GM19397 (cell line): Measurements from ENCODE around the gene SSRP1.
A peak's percentile ranks its signal among the peaks of the same experiment; 100 is the strongest.
"Not testable (repeated sequence)": the region's sequence is repeated elsewhere in the genome, so short reads cannot be mapped to it uniquely, and the experiment has no call there.

Source experiments
- ATAC-seq: cut with Tn5 transposase; IDR thresholded peaks from one replicate; pipeline ENCODE4 v1.9.1; 2021; ENCODE audit warnings: mild to moderate bottlenecking, moderate library complexity; ENCODE audit not compliant: unreplicated experiment

Gene SSRP1

DNA sequence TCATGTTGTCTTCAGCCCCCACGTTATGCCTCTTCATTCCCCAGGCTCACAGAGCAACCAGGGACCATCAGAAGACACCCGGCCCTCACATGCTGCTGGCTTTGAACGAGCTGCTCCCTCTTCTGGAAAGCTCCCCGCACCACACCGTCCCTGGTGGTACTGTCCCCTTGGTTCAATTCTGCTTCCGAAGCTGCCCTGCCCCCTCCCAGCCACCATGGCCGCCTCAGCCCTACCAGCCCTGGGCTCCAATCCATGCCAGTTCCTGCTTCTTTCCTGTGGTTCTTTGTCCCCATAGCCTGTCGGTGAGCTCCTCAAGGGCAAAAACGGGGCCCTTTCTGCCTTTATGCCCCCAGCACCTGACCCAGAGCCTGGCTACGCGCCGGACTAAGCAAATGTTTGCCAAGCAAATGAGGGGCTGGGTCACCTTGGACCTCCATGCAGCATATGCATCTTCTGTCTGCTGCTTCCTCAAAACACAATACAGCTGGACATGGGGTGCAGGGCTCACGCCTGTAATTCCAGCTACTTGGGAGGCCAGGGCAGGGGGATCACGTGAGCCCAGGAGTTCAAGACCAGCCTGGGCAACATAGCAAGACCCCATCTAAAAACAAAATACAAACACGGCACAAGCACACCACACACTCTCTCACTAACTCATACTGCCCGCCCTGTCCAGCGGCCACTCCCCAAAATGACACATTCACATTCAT lies 32.3 kb downstream of the SSRP1 start:
- ATAC-seq: no peak

DNA sequence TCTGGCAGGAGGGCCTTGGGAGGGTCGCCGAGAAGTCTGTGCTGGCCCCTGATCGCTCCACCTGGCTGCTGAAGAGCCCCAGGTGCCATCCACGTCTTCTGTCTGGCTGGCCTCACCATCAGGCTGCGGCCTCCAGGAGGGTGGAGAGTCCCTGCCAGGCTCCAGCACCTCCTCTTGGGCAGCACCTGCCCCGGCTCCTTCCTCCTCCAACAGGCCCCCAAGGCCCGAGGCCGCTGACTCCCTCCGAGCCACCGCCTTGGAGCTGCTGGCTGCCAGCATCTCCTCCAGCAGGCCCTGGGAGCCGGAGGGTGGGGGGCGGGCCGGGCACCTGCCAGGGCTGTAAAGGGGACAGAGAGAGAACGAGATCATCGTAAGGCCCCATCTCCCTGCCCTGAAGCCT lies 33.2 kb downstream of the SSRP1 start:
- ATAC-seq: no peak

DNA sequence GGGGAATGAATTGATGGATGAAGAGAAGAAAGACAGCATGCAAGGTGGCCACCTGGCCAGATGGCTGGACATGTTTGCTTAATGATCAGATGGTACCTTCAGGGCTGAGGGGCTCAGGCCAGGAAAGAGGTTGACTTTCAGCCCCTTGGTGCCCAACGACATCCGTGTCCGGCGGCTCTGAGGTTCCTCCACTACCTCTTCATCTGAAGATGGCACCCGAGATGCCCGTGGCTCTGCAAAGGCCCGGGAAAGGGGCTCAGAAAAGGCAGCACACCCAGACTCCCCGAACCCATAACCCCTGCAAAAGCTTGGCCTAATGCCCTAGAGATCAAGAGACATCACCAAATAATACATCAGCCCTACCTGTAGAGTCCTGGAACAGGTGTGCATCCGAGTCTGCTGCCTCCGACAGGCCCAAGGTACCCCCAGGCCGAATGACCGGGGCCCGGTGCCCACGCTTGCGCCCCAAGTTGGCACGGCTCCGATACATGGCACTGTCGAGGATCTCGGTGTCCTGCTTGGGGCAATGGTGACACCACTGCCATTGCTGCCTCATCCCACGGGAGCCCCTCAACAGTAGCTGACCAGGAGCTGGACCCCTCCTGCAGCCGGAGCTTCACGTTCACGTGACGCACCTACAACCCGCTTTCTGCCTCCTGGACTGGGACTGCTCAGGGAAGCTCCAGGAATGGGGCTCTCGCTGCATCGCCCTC lies 33.8 kb downstream of the SSRP1 start:
- ATAC-seq: no peak

DNA sequence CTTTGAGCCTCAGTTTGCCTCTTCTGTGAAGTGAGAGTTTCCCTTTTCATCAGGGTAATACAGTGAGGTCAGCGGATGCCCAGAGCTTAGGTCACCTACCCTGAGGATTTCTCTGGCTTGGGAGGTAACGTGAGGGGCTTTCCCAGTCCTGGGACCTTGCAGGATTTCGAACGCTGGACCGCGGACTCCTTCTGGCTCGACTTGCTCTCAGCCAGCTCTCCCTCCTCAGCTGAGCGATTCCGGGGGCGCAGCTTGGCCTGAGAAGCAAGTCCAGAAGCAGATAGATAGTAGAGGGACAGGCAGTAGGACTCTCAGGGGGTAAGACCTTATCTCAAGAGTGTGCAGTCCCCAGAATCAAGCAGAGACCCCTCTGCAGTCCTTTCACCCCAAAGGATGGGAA lies 34.9 kb downstream of the SSRP1 start:
- no peak for ATAC-seq

DNA sequence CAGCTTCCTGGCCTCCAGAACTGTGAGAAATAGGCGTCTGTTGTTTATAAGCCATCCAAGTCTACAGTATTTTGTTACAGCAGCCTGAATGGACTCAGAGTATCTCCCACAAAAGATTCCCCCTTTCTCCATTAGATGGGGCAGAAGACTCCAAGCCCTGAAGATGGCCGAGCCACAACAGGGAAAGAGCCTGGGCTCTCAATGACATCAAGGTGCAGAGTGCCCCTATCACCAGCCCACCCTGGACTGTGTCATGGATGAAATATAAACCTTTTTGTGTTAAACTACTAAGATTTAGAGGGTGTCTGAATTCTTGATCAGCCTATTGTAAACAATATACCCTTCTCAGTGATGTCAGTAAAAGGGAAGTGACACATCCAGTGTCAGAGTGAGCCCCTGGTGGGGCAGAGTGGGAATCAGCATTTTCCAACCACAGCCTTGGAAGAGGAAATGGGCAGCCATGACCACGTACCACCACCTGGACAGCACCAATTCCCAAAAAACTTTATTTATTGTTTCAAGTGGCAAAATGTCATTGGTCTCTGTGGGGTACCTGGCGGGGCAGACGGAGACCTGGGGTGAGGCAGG lies 36.4 kb downstream of the SSRP1 start:
- ATAC-seq: no peak

DNA sequence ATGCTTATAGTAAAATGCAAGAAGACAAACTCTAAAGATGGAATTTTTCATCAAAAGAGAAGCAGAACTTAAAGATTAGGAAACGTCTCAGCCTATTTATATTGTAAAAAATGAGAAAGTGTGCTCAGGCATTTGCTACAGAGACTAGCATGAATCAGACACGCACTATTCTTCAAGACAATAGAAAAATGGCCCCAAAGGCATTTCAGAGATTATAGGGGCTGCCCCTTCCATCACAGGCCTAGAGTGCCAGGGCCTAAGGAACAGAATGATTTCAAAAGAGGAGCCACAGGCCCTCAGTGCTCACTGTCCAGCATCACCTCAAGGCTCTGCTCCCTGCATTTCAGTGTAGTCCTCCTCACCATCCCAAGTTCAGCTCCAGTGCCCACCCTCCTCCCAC lies 38.5 kb downstream of the SSRP1 start:
- ATAC-seq: no peak

DNA sequence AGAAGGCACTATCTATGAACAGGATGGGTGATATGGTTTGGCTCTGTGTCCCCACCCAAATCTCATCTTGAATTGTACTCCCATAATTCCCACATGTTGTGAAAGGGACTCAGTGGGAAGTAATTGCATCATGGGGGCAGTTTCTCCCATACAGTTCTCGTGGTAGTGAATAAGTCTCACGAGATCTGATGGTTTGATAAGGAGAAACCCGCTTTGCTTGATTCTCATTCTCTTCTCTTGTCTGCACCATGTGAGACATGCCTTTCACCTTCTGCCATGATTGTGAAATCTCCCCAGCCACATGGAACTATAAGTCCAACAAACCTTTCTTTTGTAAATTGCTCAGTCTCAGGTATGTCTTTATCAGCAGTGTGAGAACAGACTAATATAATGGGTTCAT lies 39.5 kb downstream of the SSRP1 start:
- not testable (repeated sequence) for ATAC-seq

DNA sequence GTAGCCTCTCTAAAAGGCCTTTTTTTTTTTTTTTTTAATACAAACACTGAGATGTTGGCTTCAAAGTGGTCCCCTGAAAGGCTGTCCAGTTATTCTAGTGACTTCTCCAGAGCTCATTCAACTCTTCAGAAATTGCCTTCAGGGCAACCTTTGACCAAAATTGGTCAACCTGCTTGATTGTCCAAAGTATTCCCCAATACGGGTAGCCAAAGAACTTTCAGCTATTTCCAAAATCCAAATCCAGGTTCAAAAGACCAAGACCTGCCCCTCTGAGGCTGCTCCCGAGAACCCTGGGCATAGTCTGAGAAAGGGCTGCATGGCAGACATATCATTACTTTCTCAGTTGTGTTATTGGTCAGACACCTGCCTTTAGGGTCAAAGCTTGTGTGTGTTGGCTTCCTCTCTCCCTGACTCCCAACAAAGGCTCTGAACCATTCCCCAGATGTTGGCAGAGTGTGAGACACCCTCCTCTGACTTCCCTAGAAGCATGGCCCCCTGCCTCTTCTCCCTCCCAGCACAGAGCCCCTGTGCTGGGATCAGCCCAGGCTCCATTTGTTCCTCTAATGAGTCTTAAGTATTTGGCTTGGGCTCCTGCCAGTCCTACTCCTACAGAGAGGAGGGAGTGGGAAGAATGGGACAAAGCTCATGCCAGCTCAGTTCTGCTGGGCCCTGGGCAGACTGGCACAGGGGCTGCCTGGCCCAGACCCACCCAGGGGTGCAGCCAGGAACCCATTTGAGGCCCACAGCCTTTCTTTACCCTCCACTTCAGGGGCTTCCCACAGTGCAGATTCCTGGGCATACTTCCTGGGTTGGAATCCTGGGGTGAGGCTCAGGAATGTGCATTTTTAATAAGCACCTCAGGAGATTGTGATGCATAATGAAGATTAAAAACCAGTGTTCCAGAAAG lies 41.2 kb downstream of the SSRP1 start:
- ATAC-seq: no peak

DNA sequence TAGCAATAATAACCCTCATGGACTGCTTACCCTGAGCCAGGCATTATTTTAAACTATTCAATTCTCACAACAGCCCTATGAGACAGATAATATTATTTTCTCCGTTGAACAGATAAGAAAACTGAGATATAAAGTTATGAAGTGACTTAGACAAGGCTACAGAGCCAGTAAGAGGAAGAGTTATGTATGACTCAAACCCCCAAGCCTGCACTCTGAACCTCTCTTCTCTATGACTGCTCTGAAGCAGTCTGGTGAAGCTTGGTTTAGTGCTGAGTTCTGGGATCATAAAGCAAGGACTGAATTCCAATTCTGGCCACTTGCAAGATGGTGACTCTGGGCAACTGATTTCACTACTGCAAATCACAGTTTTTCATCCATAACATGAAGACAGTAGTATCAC lies 45.4 kb downstream of the SSRP1 start:
- ATAC-seq: no peak

DNA sequence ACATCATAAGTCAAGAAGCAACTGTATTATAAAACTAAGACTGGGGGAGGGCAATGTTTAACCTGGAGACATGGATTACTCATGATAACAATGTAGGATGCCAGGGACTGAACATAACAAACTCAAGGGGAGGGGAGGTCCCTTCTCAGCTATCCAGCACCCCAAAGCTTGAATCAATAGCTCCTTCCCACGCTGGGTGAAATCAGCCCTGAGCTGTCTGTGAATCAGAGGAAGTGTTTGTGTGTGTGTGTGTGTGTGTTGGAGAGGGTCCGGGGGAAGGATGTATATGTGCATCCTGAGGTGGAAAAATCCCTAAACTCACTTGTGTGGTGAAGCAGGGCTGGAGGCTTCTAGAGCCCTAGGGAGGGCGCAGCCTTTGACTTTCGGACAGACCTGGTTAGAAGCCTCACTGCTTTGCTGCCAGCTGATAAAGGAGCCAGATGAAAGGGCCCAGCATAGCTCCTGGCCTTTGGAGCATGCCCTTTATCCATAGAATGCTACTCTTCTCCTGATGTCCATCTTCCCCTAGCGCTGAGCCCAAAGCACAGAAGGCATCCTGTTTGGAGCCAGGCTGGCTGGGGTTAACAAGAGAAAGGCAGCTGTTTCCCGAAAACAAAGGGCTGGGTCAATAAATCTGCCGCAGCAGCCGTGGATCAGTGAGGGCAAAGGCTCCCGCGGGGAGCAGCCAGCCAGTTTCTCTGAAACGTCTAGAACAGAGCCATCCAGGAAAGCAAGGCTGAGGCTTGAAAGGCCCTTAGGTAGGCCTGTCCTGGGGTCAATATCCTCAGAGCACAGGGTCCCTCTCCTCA lies 46.7 kb downstream of the SSRP1 start:
- ATAC-seq: no peak

DNA sequence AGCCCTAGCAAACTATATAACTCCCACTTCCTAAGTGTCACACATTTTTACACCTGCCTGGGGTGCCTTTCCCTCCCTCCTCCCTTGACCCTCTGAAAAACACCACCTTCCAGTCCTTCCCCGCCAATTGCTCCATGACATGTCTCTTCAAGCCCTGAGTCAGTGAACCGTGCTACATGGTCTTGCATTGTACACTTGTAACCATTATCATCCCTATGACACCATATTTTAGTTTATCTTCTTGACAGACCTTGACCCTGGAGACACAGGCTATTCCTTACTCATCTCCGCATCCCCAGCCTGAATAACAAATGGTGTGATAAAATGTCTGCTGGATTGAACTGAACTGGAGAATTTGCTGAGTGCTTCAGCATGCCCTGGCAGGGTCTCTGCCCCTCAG lies 47.8 kb downstream of the SSRP1 start:
- no peak for ATAC-seq

DNA sequence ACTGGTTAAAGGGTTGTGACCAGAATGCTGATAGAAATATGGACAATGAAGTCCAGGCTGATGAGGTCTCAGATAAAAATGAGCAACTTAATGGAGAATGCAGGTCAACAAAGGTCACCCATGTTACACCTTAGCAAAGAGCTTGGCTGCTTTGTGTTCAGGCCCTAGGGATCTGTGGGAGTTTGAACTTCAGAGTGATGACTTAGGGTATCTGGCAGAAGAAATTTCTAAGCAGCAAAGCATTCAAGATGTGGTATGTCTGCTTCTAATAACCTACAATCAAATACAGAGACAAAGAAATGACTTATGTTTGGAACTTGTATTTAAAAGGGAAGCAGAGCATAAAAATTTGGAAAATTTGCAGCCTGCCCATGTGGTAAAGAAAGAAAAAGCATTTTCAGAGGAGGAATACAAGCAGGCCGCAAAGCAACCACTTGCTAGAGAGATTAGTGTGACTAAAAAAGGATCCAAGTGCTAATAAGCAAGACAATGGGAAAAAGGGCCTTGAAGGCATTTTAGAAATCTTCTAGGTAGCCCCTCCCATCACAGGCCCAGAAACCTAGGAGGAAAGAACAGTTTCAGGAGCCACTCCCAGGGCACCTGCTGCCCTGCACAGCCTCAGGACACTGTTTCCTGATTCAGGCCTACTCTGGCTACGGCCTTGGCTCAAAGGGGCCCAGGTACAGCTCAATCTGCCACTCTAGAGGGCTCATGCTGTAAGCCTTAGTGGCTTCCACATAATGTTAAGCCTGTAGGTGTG lies 52.3 kb downstream of the SSRP1 start:
- ATAC-seq: no peak

DNA sequence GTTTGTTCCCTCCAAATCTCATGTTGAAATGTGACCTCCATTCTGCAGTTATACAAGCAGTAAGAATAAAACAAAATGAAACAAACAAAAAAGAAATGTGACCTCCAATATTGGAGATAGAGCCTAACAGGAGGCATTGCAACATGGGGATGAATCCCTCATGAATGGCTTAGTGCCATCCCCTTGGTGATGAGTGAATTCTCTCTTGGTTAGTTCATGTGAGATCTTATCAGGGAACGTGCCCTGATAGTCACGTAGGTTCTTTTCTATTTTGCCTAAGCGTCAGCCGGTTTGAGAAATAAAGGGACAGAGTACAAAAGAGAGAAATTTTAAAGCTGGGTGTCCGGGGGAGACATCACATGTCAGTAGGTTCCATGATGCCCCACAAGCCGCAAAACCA lies 54.1 kb downstream of the SSRP1 start:
- not testable (repeated sequence) for ATAC-seq

DNA sequence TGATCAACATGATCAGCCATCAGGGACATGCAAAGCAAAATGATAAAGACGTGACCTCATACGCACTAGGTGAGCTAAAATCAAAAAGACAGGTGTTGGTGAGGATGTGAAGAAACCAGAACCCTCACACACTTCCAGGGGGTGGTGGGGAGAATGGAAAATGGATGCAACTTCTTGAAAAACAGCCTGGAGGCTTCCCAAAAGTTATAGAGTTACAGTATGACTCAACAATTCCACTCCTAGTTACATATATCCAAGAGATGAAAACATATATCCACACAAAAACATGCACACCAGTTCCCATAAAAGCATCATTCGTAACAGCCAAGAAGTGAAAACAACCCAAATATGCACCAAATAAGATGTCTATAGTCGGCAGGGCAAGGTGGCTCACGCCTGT lies 56.6 kb downstream of the SSRP1 start:
- ATAC-seq: no peak

DNA sequence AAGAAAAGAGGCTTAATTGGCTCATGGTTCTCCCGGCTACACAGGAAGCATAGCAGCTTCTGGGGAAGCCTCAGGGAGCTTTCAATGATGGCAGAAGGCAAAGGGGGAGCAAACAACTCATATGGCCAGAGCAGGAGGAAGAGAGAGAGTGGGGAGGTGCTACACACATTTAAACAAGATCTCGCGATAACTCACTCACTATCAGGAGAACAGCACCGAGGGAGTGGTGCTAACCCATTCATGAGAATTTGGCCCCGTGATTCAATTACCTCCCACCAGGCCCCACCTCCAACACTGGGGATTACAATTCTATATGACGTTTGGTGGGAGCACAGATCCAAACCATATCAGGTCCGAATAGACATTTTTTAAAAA lies 57.0 kb downstream of the SSRP1 start:
- ATAC-seq: no peak

DNA sequence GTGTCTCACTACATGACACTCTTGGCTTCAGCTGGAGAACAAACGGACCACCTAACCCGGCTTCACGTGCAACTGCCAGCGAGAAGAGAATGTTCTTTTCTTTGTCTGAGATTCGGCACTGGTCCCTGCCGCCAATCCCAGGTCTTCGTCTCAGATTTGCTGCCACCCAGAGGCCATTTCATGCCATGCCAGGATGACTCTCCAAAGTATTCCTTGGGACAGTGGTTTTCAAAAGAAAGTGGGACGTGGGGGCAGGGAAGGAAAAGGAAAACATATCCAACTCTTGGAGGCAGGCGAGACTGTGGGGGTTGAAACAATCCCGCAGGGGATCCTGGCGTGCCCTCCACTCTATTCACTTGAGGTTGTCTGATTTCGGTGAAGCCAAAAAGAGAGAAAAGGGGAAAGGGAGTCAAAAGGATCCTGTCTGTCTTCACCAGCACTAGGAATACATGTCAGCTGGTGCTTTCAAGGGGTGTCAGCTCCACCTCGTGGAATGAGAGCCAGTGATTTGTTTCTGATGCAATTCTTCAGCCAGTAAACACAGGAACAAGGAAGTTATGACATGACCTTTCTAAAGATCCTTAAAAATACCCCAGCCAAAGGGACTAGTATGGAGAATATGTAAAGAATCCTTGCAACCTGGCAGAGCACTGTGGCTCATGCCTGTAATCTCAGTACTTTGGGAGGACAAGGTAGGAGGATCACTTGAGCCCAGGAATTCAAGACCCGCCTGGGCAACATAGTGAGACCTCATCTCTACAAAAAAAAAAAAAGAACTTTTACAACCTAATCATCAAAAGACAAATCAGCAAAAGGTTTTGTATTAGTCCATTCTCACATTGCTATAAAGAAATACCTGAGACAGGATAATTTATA lies 57.6 kb downstream of the SSRP1 start:
- peak; percentile 67 for ATAC-seq

DNA sequence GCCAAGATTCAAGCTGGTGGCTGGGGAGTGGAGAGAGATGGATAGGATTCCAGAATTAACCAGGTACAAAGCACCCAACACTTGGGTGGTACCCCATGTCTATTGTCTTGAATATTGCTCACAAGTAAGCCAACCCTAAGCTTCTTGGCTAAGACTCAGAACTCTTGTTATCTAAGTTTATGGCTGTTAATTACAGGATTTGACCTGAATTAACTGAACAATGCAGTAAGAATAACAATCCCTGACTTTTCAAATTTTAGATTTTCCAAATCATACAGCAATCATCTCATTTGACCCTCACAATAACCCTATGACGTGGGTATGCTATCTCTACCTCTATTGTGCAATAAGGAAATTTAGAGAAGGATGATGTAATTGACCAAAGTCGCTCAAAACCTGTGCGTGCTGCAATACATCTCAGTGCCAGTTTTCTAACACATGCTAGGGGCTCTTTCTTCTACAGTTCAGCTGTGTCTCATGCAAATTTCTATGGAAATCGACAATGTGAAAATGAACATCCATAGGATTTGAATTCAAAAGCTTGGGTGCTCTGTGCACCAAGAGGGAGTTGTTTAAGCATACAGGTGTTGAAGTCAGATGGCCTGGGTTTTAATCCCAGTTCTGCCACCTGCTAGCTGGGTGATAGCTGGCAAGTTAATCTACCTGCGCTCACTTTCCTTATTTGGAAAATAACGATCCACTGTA lies 58.6 kb downstream of the SSRP1 start:
- no peak for ATAC-seq
